Measurements from ENCODE around the gene PRKAR1B. TPM values are rescaled to one million over a fixed set of nuclear protein-coding genes. Genes with fewer than 3 reads are reported as not detected.

PRKAR1B gene
- total RNA-seq, 2 donors from 2014 or later = 15.6 to 18.4 TPM

DNA sequence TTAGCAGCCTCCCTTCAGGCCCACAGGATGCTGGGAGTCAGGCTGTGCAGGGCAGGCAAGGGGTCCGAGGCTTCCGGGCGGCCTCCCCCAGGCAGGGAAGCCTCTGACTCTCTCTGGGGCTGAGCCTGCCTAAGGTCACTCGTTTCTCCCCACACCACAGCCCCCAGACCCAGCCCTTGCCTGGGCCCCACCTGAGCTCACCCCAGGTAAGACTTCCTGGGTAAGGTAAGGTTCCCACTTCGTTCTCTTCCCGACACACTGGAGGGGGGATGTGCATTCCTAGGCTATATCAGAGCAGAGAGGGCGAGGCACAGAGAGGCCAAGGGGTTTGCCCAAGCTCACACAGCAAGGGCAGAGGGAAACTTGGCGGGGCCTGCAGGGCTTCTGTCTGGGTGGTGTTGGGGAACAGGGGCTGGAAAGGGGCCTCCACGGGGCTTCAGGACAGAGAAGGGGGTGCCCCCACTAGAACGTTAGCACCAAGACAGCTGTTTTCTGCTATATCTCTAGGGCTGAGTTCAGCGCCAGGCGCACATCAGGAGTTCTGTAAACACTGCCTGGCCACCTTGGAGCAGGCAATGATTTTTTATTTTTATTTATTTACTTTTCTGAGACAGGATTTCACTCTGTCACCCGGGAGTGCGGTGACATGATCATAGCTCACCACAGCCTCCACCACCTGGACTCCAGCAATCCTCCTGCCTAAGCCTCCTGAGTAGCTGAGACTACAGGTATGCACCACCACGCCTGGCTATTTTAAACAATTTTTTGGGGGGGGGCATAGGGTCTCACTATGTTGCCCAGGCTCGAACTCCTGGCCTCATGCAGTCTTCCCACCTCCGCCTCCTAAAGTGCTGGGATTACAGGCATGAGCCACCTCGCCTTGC lies 182.5 kb downstream of the PRKAR1B start:
- Histone ChIP-seq H3K9me3 (no peaks in the 10 kb centered on the region), H3K36me3 (no peaks in the 10 kb centered on the region), H3K4me1 (ENCODE audit: control insufficient read depth in 1 of 2, low read depth in 2 of 2) (peaks cover 11 to 26% of the 10 kb centered on the region in 2 donors), H3K4me3 (no peak overlapping the region), H3K27me3 (replicated peaks; ENCODE audit: insufficient read depth) (no peaks in the 10 kb centered on the region), H3K27ac (peak overlapping the region; percentile 28 to 95)
- no peak for DNase-seq (ENCODE audit: low spot score)
- no peak for ATAC-seq (ENCODE audit: insufficient number of reproducible peaks, low FRiP score, low read depth)
- TF ChIP-seq, protein P1, sequence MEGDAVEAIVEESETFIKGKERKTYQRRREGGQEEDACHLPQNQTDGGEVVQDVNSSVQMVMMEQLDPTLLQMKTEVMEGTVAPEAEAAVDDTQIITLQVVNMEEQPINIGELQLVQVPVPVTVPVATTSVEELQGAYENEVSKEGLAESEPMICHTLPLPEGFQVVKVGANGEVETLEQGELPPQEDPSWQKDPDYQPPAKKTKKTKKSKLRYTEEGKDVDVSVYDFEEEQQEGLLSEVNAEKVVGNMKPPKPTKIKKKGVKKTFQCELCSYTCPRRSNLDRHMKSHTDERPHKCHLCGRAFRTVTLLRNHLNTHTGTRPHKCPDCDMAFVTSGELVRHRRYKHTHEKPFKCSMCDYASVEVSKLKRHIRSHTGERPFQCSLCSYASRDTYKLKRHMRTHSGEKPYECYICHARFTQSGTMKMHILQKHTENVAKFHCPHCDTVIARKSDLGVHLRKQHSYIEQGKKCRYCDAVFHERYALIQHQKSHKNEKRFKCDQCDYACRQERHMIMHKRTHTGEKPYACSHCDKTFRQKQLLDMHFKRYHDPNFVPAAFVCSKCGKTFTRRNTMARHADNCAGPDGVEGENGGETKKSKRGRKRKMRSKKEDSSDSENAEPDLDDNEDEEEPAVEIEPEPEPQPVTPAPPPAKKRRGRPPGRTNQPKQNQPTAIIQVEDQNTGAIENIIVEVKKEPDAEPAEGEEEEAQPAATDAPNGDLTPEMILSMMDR (IDR thresholded peaks at IDR 0.05) = no peak

DNA sequence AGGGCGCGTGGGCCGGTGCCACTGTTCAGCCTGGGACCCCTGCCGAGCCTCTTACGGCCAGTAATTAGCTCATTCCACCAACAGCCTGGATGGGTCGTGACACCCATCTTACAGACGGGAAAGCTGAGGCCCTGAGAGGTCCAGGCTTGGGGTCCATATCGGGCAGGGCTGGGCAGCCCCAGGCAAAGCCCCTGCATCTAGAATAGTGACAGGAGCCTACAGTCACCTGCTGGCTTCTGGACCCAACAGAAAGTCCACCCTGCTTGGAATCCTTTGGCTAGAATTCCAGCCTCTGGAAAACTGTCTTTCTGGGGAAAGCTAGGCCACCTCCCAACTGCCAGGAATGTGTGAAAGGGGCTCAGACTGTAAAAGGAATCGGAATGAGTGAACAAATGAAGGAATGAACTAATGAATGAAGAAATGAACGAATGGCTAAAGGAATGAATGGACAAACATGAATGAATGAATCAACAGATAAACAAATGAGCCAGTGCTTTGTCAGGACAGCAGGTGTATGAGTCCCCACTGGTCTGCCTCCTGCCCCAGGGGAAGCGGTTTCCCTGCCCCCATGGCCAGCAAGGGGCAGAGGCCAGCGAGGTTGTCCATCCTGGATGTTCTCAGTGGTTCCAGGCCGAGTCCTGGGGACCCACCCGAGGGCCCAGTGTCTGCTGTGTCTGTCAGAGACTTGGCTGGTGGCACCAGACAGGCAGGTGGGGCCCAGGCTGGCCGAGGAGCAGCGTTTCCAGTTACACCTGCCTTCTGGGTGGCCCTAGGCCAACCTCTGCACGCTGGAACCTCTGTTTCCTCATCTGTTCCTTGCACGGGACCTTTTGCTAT lies 183.4 kb downstream of the PRKAR1B start:
- no peak for DNase-seq (ENCODE audit: low spot score)
- H3K4me3 ChIP-seq = no peak overlapping the region
- H3K27me3 ChIP-seq (replicated peaks; ENCODE audit: insufficient read depth) = no peaks in the 10 kb centered on the region
- TF ChIP-seq, protein P1 (IDR thresholded peaks at IDR 0.05) = no peak
- H3K4me1 ChIP-seq (ENCODE audit: control insufficient read depth in 1 of 2, low read depth in 2 of 2) = peaks cover 15 to 33% of the 10 kb centered on the region in 2 donors
- ATAC-seq (ENCODE audit: insufficient number of reproducible peaks, low FRiP score, low read depth) = no peak
- H3K9me3 ChIP-seq = no peaks in the 10 kb centered on the region
- H3K36me3 ChIP-seq = no peaks in the 10 kb centered on the region
- peak overlapping the region; percentile 82 to 95 for H3K27ac ChIP-seq

DNA sequence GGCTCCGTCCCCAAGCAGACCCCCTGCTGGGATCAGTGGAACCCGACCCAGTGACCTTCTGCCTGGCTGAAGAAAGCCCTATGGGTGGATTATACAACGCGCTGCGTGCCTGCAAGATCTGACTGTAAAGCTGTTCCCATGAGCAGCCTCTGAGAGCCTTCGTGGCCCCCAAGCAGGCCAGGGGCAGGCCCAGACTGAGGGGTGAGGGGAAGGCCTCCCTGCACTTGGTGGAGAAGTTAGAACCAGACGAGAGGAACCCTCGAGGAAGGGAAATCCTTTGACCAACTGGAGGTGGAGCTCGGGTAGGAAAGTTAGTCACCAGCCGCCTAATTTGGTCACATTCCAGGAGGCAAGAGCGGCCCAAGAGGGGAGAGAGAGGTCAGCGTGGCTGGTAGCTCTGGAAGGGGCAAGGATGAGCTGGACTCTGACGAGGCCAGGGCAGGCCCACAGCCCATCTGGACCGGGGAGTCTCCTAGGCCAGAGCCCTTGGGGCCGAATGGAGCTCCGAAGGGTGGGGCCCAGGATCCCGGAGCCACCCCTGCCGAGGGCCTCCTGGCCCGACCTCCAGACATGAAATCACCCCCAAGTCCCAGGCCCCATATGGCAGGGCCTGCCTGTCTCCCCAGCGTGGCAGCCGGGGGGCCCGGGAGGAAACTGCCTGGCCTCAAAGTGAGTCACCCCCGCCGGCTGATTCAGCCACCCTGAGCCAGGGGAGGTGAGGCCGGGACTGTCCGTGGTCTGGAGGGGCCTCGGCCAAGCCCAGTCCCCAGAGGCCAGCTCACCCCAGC lies 184.2 kb downstream of the PRKAR1B start:
- H3K27ac ChIP-seq = peak overlapping the region; percentile 82 to 95

DNA sequence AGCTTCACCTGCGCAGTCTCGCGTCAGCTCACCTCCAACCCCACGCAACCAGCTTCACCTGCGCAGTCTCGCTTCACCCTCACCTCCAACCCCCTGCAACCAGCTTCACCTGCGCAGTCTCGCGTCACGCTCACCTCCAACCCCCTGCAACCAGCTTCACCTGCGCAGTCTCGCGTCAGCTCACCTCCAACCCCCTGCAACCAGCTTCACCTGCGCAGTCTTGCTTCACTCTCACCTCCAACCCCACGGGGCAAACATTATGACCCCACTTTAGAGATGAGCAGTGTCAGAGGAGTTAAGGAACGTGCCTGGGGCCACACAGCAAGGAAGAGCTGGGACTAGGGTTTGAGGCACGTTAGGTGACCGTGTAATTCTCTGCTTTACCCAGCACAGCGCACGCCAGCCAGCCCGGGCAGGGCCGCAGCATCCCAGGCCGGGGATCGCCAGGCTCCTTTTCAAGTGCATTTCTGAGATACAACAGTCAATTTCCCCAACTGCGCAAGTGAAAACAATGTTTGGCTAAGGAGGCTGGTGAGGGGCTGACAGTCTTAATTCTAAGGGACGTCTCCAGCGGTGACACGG lies 184.9 kb downstream of the PRKAR1B start:
- Histone ChIP-seq H3K36me3 (no peaks in the 10 kb centered on the region), H3K4me1 (ENCODE audit: control insufficient read depth in 1 of 2, low read depth in 2 of 2) (peaks cover 27 to 43% of the 10 kb centered on the region in 2 donors), H3K27me3 (replicated peaks; ENCODE audit: insufficient read depth) (no peaks in the 10 kb centered on the region), H3K9me3 (no peaks in the 10 kb centered on the region), H3K4me3 (no peak overlapping the region), H3K27ac (peak overlapping the region; percentile 82 to 95)
- TF ChIP-seq, protein P1 (IDR thresholded peaks at IDR 0.05) = no peak
- no peak for DNase-seq (ENCODE audit: low spot score)
- no peak for ATAC-seq (ENCODE audit: insufficient number of reproducible peaks, low FRiP score, low read depth)

More for the DNA sequence above, 184.2 kb downstream of the PRKAR1B start:
- TF ChIP-seq, protein P1 (IDR thresholded peaks at IDR 0.05) = no peak
- Histone ChIP-seq H3K4me1 (ENCODE audit: control insufficient read depth in 1 of 2, low read depth in 2 of 2) (peaks cover 23 to 41% of the 10 kb centered on the region in 2 donors), H3K36me3 (no peaks in the 10 kb centered on the region), H3K27me3 (replicated peaks; ENCODE audit: insufficient read depth) (no peaks in the 10 kb centered on the region), H3K4me3 (no peak overlapping the region), H3K9me3 (no peaks in the 10 kb centered on the region)
- peak; percentile 68 for ATAC-seq (ENCODE audit: insufficient number of reproducible peaks, low FRiP score, low read depth)
- DNase-seq (ENCODE audit: low spot score) = no peak

Measured in thoracic aorta (tissue), 2 donors.